DMS153 (cell line): ENCODE results near the gene GPM6B.

Source experiments
- DNase-seq: peaks from one replicate; lab custom pipeline; 2025; lab: John Stamatoyannopoulos, UW

GPM6B gene

DNA sequence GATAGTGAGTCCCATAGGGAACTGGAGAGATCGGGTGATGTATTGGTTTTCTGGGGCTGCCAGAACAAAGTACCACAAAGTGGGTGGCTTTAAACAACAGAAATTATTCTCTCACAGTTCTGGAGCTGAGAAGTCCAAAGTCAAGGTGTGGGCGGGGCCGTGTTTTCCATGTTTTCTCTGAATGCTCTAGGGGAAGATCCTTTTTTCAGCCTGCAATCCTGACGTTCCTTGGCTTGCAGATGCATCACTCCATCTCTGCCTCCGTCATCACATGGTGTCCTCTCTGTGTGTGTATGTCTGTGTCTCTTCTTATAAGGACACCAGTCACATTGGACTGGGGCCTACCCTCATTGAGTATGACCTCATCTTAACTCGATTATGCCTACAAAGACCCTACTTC is 7.9 kb upstream of the GPM6B start:
- DNase-seq: no peak

DNA sequence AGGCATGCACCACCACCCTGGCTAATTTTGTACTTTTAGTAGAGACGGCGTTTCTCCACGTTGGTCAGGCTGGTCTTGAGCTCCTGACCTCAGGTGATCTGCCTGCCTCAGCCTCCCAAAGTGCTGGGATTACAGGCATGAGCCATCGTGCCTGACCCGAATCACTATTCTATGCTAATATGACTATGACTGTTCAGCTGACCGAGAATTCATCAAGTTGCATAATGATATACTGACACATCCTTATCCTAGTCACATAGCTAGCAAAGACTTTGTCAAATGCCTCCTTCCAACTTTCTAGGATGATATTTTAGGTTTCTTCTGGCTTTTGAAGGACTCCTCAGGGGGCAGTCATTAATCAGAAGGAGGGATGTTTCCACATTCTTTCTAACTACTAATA is 4.8 kb upstream of the GPM6B start:
- no peak for DNase-seq

DNA sequence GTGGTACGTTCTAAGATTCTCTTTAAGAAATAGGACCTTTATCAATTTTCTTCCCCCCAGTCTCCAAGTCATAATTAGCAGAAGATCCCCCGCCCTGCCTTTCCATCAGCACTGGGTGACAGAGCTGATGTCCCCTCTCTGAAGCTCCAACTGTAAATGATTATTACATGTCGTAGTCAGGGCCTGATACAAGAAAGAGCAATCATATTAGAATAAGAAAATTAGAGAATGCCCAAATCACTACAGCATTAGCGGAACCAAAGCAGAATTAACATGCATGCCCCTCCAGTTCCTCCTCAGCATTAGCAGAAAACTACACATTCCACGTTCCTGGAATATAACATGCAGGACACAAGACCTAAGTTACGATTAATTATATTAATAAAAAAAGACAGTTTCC is 717 bp downstream of the GPM6B start:
- no peak for DNase-seq

DNA sequence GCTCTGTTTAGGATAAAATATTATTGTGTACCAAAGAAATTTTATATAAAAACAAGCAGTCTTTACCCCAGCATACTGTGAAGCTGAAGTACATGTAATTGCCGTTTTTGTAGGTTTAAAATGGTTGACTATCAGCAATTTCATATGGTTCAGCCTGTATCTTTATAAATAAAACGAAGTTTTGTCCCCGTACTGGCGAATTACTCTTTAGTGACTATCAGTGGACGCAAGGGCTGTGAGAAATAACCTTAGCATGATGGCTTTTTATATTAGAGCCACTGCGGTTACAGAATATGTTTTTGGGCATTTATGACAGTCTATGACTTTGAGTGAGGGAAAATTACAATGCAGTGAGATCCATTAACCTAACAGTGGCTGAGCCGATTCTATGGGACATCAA is 1.2 kb downstream of the GPM6B start:
- DNase-seq: no peak

DNA sequence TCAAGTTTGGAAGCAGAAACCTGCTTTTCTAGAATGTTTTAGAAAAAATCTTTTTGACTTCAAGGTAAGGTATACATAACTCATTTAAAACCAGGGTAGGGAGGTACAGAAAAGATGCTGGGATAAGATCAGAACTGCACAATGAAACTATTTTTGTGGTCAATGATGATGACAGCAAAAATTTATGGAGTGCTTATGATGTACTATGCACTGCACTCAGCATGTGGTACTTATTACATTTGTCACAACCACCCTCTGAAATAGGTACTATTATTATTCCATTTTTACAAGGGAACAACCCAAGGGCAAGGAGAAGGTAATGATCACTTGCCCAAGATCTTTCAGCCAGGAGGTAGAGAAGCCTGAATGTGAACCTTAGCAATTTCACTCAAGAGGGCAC is 8.0 kb downstream of the GPM6B start:
- no peak for DNase-seq

DNA sequence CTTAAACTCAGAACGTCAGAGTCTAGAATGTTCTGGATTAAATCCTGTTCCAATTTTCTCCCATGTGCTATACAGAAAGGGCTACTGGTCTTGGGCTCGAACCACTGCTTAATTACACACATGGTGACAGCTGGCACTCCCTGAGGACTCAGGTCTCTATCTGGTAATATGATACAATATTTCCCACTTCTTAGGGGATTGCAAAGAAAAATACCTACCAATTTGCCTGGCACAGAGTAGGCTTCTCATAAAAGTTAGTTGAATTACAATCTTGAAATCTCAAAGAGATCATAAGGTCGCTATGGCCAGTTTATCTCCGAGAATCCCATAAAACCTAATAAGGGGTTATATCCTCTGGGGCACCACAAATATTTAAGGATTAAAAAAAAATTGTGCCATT is 8.6 kb downstream of the GPM6B start:
- no peak for DNase-seq

DNA sequence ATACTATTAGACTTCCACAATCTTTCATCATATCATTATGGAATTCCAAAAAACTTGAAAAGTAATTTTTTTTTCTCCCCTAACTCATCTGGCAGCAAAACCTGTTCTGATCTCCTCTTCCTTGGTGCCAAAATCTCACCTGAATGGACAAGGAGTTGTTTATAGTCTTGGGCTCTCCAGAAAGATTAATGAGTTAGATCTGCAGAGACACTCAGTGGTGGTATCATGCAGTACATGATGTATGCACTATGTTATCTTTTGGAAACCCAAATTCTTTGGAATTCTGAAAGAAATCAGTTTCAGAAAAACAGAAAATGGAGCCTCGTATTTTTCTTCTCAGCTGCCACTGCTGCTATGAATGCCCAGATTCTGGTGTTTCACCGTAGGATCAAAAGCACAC is 11.7 kb downstream of the GPM6B start:
- no peak for DNase-seq

DNA sequence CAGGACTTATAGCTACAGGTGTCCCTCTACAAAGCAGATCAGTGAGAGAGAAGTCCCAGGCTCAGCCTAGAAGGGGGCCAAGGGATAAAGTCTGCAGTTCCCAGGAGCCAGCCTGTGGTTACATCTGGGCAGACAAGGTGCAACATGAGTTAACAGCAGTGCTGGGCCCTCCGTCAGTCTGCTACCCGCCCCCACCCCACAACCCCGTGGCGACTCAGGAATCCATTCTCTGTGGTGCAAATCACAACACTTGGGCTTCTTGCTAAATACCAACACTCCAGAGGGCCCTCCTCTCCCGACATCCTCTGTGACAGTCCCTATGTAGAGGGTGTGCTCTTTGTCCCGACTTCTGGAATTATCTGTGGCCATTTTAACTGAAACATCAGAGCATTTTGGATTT is 13.8 kb downstream of the GPM6B start:
- DNase-seq: no peak

DNA sequence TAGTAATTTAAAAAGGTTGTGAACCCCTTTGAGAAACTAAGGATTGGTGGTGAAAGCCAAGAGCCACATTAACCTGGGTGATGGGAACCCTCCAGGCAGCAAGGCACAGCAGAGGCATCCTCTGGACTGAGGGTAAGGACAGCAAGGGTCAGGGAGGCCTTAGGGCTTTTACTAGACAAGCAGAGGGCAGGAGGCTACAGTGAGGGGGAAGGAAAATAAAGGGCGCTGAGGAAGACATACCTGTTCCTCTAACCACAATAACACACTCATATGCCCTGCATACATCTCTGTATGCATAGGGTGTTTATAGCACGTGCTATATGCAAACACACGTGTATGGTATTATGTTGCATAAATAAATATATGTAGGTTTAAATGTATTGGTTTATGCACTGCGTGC is 18.7 kb downstream of the GPM6B start:
- DNase-seq: no peak

DNA sequence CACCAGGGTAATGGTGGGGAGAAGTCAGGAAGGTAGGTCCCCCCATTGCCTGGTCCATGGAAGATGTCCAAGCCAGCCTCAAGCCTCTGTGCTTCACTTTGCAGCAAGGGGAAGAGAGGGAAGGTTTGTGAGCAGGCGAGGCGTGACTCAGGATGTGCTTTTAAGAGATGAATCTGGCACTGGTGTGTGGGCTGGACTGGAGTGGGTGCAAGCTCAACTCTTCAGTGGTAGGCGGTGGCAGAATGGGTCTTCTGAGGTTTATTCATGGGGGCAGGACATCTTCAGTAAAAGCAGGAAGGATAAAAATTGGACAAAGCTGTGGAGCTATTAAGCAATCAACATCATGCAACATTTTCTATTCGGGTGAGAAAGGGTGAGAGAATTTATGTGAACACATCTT is 19.4 kb downstream of the GPM6B start:
- DNase-seq: no peak

DNA sequence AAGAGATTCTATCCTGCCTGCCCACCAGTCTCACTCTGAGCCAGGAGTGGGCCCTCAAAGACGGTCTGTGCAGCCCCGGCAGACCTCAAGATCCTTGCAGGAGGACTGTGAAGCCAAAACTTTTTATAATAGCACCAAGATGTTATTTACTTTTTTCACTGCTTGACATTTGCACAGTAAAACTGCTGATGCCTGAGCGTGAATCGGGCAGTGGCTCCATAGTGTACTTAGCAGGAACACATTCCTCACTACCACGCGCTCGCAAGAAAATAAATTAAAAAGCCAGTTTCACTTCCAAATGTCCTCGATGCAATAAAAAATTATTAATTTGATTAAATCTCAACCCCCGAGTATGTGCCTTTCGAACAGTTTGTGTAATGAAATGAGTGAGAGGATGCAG is 22.5 kb downstream of the GPM6B start:
- DNase-seq: no peak

DNA sequence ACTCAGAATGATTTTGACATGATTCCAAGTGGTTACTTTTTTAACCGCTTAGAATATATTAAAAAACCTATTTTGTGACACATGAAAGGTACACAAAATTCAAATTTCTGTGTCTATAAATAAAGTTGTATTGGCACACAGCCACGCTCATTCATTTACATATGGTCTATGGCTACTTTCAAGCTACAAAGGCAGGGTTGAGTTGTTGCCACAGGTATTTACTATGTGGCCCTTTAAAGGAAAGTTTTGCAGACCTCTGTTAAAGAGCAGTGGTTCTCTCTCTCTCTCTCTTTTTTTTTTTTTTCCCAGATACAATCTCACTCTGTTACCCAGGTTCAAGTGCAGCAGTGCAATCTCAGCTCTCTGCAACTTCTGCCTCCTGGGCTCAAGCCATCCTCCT is 23.0 kb downstream of the GPM6B start:
- no peak for DNase-seq

DNA sequence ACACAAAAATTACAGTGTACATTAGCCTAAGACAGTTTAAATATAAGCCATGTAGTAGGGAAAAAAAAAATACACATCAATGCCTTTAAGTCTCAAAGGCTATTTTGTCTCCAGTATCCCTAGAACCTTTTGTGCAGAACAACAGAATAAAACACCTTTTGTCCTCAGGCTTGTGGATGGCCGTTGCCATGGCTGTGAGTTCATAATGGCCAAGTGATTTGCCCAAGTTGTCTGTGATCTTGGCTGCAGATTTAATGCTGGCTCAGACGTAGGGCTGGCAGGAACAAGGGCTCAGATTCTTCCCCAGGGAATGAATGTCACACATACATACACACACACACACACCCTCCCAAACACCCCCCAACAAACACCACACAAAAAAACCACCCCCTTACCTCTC is 25.3 kb downstream of the GPM6B start:
- no peak for DNase-seq

DNA sequence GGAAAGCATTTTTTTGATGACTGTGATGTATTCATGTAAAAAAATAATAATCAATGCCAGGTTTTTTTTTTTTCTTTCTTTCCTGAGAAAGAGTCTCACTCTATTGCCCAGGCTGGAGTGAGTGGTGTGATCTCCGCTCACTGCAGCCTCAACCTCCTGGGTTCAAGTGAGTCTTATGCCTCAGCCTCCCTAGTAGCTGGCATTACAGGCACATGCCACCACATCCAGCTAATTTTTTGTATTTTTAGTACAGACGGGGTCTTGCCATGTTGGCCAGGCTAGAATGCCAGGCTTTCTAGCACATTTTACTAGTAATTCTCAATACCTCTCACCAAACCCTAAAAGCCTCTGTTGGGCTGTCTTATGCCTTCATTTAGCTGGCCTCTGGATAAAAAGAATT is 25.7 kb downstream of the GPM6B start:
- DNase-seq: no peak

DNA sequence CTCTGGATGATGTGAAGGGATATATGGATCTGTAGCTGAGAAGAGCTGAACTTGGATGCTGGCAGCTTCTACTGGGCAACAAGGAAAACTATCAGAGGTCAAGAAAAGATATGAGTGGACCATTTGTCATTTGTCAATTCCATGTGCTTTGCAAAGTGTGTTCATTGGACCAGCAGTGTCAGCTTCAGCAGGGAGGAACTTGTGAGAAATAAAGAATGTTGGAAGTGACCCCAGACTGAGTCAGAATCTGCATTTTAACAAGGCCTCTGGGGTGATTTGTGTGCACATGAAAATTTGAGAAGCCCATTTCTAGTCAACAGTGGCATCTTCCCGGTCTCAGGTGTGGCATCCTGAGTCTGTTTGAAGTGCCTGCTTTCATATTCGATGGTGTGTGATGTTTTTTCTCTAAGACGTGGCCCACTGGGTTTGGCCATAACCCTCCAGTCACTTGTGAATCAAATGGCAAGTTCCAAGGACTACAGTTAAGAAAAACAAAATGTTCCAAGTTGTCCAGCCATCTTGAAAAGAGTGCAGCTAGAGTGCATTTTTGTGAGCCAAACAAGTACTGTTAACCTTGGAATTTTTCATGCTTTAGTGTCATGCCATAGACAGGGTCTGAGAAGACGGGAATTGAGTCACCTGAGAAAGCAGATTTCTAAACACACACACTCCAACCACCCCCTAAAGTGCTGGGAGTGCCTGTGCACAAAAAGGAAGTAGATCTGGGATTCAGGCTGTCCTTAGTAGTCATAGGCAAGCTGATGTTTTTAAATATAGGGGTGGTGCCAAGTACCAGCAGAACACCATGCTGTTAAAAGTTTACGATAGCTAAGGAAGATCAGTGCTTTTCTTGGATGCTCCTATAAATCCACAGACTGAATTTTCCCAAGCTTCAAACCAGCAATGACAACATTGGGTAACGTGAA is 26.4 kb downstream of the GPM6B start:
- DNase-seq: no peak

DNA sequence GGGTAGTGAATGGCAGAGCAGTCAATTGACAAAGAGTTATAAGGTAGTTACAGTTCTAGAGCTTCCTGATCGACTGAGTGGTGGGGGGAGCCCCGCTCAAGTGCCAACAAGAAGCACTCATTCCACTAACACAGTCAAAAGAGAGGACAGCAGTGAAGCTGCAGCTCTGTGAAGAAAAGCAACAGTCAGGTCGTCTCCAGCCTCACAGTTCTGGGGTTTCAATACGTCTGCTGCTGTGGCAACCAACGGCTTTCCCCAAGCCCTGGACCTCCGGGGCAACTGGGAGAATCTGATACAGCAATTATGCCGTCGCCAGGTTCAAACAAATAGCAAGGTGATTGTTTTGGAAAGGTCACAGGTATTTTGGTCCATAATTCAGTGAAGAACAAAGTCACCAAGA is 30.8 kb downstream of the GPM6B start:
- DNase-seq: peak; percentile 17

DNA sequence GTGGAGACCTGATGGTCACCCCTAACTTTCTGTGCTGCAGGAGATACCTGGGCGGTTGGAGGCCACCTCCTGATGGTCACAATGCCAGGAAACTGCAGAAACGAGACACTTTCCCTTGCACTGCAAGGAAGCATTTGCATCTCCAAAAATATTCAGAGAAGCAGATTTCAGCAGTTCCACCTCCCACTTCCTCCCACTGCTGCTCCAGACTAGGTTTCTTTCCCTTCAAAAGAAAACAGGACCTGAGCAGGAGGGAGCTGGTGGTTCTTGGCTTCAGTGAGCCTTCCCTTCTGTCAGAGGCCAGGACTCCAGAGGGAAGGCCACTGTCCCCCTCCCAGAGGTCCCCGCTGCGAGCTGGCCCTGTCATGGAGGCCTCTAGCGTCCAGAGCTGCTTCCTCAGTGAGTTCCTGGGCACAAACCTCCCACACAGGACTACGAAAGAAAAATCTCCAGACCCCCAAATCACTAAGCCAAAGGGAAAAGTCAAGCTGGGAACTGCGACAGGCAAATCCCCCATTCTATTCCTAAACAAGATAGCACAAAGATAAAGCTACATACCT is 35.9 kb downstream of the GPM6B start:
- DNase-seq: no peak

DNA sequence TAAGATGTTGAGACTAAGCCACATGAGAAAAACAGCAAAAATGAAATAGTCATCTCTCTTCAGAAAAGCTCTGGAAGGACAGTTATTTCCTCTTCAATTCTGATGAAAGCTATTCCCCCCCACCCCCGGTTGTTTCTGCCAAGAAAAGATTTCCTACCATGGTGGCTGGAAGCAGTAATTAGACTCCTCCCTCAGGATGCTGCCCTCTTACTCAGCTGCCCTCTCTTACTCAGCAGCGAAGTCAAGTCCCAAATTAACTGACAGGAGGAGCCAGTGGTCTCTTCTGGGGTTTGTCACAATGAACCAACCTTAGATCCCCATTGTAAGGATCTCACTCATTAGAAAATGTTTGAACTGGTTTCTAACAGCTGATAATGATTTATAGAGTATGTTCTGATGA is 38.0 kb downstream of the GPM6B start:
- DNase-seq: no peak

DNA sequence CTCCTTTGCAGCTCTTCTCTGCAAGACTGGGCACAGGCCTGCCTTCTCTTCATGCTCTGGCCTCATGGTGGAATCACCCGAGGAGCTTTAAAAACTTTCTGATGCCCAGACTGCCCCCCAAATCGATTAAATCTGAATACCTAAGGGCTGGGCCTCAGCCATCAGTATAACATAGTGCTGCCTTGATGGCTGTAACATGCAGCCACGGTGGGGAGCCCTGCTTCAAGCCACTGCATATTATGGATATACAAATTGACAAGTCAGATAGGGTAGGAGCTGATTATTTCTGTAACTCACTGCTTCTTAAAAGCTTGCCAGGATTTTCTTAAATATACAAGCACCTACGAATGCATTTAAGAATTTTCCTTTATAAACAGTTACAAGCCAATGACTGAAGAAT is 40.5 kb downstream of the GPM6B start:
- no peak for DNase-seq

DNA sequence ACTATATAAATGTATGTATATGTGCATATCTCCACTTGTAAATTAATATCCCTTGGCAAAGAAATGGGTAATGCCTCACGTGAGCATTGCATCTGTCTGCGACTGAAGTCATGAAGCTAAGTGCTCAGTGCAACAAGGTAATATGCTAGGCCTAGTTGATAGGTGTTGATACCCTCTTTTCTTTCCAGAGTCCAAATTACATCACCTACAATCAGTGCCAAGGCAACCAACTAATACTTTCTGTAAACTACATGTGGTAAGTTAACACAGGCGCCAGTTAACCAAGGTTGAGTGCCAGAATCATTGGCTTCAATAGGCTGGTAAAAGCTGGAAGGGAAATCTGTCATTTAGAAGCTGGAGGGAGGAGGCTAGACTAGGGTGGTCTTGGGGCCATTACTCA is 41.1 kb downstream of the GPM6B start:
- DNase-seq: no peak

DNA sequence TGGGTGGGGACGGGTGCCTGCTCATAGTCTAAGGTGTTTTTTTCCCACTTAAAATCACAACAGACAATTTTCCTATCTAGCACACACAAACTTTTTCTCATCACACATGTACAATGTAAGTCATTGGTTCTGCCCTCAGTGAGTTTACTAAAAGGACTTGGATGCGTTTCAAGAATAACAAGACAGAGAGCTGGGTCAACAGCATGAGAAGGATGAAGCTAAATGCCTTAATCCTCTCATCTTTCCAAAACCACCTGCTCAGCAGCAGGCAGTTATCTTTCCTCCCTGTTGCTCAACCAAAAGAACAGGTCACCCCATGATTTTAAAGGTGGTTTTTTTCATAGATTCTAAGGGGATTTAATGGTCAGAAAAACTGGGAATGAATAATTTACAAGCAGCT is 42.2 kb downstream of the GPM6B start:
- DNase-seq: no peak

DNA sequence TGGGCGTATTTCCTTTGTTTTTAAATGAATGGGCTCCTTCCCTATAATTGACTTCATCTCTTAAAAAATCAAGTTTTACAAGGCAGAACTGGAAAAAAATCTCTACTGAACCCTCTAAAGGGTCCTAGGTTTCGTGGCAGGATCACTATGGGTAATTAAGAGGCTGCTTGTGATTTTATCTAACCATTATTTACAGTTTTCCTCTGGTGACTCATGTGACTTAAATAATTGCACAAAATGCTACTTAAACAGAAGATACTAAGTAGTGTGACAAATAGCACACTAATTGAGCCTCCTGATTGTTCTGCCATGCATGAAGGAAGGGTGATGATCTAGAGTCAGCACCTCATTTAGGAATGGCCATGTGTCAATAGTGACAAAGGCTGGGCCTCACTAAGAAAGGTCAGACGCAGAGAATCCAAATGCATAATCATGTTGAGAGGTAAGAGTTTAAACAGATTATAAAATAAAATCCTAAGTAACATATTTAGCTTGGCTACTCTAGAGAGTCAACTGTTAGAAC is 46.8 kb downstream of the GPM6B start:
- DNase-seq: no peak

DNA sequence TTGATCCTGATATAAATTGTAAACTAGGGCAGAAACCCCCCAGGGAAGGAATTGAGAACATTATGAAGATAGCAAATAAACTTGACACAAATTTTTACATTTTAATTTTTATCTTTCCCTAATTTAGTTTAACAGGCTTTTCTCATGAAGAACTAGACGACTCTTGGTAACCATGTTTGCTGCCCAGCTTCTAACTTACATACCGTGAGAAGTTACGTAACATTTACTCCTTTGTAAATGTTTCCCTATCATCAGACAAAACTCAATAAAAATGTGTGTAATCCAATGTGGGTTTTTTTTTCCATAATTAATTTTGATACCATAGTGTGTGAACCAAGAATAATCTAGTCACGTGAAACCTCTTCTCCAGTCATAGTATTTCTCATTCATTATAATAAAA is 48.0 kb downstream of the GPM6B start:
- DNase-seq: no peak

DNA sequence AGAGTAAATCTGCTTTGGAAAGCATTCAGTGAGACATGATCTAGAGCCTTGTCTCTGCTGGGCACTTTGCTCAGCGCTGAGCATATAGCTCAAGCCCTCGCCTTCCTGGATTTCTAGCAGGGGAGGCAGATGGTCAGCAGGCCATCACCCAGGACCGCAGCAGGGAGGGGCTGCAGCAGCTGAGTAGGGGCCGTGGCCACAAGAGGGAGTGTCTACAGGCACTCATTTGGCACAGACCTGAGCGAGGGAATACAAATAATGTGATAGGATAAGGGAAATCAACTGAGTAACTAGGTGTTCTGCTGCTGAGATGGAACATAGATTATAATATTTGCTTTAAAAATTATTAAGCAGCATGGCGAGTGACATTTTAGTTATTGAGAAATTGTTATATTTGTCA is 52.1 kb downstream of the GPM6B start:
- no peak for DNase-seq
